Measurements from ENCODE around the gene PFDN6.
A peak's percentile ranks its signal among the peaks of the same experiment; 100 is the strongest.
"Not testable (repeated sequence)": the region's sequence is repeated elsewhere in the genome, so short reads cannot be mapped to it uniquely, and the experiment has no call there.

PFDN6 gene

GRCh38 chr6:33288921-33289783 is at the start of gene PFDN6, which contains the start of gene WDR46:
Gene PFDN6, plus strand, starts transcription at chr6:33289601. Its CDS starts 256 bp downstream, at chr6:33289857.
Gene WDR46, minus strand, starts transcription at chr6:33289239. Its CDS starts 69 bp downstream, at chr6:33289170.
- DNase-seq, result peak; percentile 92

- no peak for DNase-seq
These were observed 47.4 kb upstream of the PFDN6 start for GRCh38 chr6:33241968-33242367.

- no peak for DNase-seq
These were observed 45.9 kb upstream of the PFDN6 start for GRCh38 chr6:33243476-33243875.

- peak; percentile 90 for DNase-seq
These were observed 41.3 kb upstream of the PFDN6 start for GRCh38 chr6:33247977-33248642.

GRCh38 chr6:33248643-33248931 is 40.8 kb upstream of the PFDN6 start:
- no peak for DNase-seq

- peak; percentile 97 for DNase-seq
These were observed 40.3 kb upstream of the PFDN6 start for GRCh38 chr6:33248932-33249731.

- DNase-seq, result no peak
These were observed 39.4 kb upstream of the PFDN6 start for GRCh38 chr6:33249732-33250630.

- DNase-seq, result no peak
These were observed 38.7 kb upstream of the PFDN6 start for GRCh38 chr6:33250731-33251130.

- no peak for DNase-seq
These were observed 37.9 kb upstream of the PFDN6 start for GRCh38 chr6:33251395-33252012.

GRCh38 chr6:33252759-33253158 is 36.6 kb upstream of the PFDN6 start:
- no peak for DNase-seq

GRCh38 chr6:33254591-33254990 is 34.8 kb upstream of the PFDN6 start:
- no peak for DNase-seq

- no peak for DNase-seq
These were observed 30.4 kb upstream of the PFDN6 start for GRCh38 chr6:33259032-33259431.

GRCh38 chr6:33262490-33262889 is 26.9 kb upstream of the PFDN6 start:
- not testable (repeated sequence) for DNase-seq

GRCh38 chr6:33264015-33264414 is 25.4 kb upstream of the PFDN6 start:
- no peak for DNase-seq

GRCh38 chr6:33271117-33271467 is 18.3 kb upstream of the PFDN6 start:
- DNase-seq, result no peak

GRCh38 chr6:33271468-33272274 is 17.7 kb upstream of the PFDN6 start, which contains the start of the genes RPS18 and VPS52:
Gene RPS18, plus strand, starts transcription at chr6:33272075. Its CDS starts 45 bp downstream, at chr6:33272120.
Gene VPS52, minus strand, starts transcription at chr6:33271876. Its CDS starts 201 bp downstream, at chr6:33271675.
- DNase-seq, result peak; percentile 96

GRCh38 chr6:33272275-33273128 is 16.9 kb upstream of the PFDN6 start:
- no peak for DNase-seq

- DNase-seq, result no peak
These were observed 16.1 kb upstream of the PFDN6 start for GRCh38 chr6:33273129-33273923.
